ENCODE results near the gene BRCA2.

The BRCA2 gene

GRCh38 chr13:32431361-32431760 lies 116.1 kb downstream of the BRCA2 start:
- DNase-seq = peak; percentile 56

- peak; percentile 54 for DNase-seq
Measured at GRCh38 chr13:32432856-32433255, 117.5 kb downstream of the BRCA2 start.

- DNase-seq = no peak
Measured at GRCh38 chr13:32438871-32439270, 123.6 kb downstream of the BRCA2 start.

- peak; percentile 75 for DNase-seq
Measured at GRCh38 chr13:32443111-32443510, 127.8 kb downstream of the BRCA2 start.

- DNase-seq = no peak
Measured at GRCh38 chr13:32445461-32445860, 130.2 kb downstream of the BRCA2 start.

GRCh38 chr13:32446220-32446619 lies 130.9 kb downstream of the BRCA2 start:
- no peak for DNase-seq

- DNase-seq = no peak
Measured at GRCh38 chr13:32446773-32447465, 131.6 kb downstream of the BRCA2 start.

GRCh38 chr13:32447894-32448623 lies 132.8 kb downstream of the BRCA2 start:
- DNase-seq = no peak

GRCh38 chr13:32448972-32449371 lies 133.7 kb downstream of the BRCA2 start:
- no peak for DNase-seq
